HG03469 (cell line): Measurements from ENCODE around the gene PEPD.

Experiments
- ATAC-seq: cut with Tn5 transposase; IDR thresholded peaks from one replicate; pipeline ENCODE4 v1.9.1; 2021; ENCODE audit warnings: mild to moderate bottlenecking, moderate library complexity, moderate number of reproducible peaks; ENCODE audit not compliant: unreplicated experiment

PEPD gene

DNA sequence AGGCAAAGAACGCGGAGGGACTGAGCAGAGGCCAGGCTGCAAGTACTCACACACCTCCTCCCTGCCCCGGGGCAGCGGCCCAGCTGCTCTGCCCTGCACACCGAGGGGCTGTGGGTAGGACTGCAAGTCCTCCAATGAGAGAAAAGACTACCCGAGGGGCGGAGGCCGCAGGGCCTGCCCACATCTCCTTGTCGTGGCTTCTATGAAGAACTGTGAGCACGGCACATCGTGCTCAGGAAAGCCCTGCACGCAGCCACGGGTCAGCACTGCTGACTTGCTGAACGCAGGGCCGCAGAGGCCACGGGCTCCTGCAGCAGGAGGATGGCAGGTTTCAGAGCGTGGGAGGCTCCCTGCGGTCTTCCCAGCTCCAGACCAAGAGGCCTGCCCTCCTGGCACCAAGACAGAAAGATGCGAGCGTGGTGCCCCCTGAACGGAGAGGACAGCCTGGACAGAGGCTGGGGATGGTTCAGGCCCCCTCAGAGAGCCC lies 110.6 kb downstream of the PEPD start:
- no peak for ATAC-seq

GRCh38 chr19:33409906-33410685 lies 111.5 kb downstream of the PEPD start:
- no peak for ATAC-seq

- no peak for ATAC-seq
These were observed 112.8 kb downstream of the PEPD start for GRCh38 chr19:33408538-33409434.

- ATAC-seq = no peak
These were observed 113.5 kb downstream of the PEPD start for GRCh38 chr19:33408116-33408515.

- no peak for ATAC-seq
These were observed 113.9 kb downstream of the PEPD start for GRCh38 chr19:33407716-33408115.

DNA sequence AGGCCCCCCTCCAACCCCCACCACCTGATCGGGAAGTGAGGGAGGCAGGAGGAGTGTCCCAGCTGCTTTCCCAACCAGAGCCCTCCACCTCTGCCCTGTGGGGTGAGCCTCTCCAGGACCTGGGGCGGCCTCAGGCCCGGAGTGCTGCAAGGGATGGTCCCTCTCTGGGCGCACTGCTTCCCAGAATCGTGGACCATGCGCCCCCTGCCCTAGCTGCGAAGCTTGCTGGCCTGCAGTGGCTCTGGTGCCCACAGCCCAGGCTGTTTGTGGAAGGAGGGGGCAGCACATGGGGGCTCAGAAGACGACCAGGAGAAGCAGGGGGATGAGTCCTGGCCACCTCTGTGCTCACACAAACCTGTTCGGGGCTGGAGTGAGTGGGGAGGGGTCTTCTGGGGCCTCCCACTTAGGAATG lies 114.4 kb downstream of the PEPD start:
- ATAC-seq = no peak

DNA sequence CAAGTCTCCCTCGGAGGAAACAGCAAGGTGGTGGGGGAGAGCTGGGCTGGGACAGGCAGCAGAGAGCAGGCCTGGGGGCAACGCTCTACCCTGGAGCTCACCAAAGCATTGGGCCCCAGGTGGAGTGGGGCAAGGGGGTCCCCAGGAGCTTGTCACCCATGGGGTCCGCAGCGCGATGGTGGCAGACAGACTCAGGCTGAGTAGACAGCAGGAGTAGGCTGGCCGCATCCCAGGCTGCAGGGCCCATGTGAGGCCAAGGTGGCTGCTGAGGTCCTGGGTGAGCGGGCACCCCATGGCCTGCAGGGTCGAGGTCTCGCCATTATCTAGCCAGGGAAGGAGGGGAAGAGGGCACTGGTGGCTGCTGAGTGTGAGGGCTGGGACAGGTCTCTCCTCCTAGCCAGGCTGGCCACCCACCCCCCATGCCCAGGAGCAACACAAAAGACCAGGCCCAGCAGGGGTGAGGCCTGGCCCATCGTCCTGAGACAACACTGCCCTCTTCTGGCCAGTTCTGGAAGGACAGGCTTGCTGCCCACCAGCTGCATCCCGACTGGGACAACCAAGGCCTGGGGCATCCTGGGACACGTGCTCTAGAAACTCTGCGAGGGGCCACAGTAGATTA lies 115.0 kb downstream of the PEPD start:
- ATAC-seq = no peak

DNA sequence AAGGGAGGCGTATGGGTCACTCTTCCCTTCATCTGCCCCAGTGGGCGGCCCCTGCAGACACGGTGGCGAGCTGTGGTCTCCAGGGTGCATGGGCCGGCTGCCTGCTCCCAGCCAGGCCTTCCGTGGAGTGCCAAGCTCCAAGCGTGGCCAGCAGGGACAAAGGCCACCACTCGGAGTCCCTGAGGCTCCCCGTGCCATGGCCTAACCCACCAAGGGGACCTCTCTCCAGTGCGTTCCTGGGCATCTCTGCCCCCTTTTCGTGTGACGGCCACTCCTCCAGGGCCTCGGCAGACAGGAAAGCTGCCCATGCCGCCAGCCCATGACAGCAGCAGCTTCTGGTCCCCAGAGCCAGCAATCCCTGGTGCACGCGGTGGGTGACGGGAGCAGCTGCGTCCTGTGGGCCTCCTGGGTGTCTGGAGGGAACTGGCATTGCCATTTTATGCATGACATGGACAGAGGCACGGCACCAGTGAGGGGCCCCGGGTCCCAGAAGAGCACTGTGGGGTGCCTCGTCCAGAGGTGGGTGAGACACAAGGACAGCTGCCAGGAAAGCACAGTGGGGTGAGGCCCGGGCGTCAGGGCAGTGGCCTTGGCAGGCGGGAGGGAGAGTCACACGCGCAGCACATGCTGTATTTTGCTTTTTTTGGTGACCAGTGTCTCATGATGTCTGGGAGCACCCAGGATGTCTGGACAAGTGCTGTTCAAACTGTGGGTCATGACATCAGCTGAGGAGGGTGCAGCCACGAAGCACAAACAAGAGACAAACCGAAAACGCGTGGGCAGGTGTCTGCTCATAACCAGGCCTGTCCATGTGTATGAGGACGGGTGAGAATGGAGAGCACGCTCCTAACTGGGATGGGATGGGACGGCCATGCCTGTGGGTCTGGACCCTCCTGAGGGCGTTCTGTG lies 115.8 kb downstream of the PEPD start:
- no peak for ATAC-seq

- no peak for ATAC-seq
These were observed 116.4 kb downstream of the PEPD start for GRCh38 chr19:33405254-33405552.

GRCh38 chr19:33404506-33405253 lies 116.9 kb downstream of the PEPD start:
- no peak for ATAC-seq

GRCh38 chr19:33403973-33404304 lies 117.7 kb downstream of the PEPD start:
- ATAC-seq = no peak

DNA sequence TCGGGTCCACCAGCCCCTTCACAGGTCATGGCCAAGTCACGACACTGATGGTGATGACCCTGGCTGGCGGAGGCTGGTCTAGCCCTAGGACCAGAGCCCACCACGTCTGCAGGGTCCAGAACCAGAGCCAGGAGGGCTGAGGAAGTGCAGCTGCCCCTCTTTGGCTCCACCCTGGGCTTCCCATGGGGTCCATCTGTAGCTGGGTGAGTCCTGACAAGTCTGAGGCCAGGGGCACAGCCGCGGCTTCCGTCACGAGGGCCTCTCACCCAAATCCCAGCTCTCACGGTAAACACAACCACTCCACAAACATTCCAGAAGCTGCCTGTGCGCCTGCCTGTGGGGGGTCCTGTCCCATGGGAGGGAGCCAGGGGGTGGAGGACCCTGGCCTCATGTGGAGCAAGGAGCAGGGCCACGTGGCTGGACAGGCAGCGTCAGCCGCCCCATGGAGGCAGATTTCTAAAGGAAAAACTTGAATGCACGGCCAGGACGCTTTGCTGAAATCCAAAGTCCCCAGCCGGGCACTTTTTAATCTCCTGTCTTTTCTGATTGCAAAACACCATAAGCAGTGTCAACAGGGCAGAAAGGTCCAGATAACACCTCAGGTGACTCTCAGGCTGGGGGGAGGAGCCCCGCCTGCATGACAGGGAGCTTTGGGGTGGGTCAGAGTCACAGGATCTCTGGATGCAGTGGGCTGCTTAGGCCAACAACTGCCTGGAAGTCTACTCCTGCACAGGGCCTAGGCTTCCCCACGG lies 118.2 kb downstream of the PEPD start:
- ATAC-seq = no peak

GRCh38 chr19:33402421-33403220 lies 119.0 kb downstream of the PEPD start:
- ATAC-seq = no peak

- ATAC-seq = no peak
These were observed 119.7 kb downstream of the PEPD start for GRCh38 chr19:33401683-33402420.

- ATAC-seq = no peak
These were observed 120.5 kb downstream of the PEPD start for GRCh38 chr19:33400856-33401682.

GRCh38 chr19:33399745-33400681 lies 121.6 kb downstream of the PEPD start:
- ATAC-seq = no peak
